HG03457 (cell line): Measurements from ENCODE around the gene BACE2.

Experiments
- ATAC-seq: cut with Tn5 transposase; IDR thresholded peaks from one replicate; pipeline ENCODE4 v1.9.1; 2021; ENCODE audit warnings: moderate number of reproducible peaks; ENCODE audit not compliant: unreplicated experiment

Gene BACE2

DNA sequence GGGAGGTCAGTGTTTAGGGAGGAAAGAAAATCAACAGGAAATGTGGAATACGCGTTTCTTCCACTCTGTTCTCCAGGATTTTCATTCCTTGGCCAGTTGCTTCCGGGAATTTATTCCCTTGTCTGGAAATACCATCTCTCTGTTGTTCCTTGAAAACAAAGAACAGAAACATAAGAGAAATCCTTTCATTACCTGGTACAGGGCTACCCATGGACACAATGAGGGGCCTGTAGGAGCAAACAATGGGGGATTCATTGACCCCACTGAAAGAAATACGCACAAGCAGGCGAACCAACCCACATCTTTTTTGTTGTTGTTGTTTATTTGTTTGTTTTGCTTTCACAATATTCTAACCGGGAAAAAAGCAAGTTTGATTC is 20.0 kb upstream of the BACE2 start:
- ATAC-seq: no peak

GRCh38 chr21:41148798-41149197 is 19.2 kb upstream of the BACE2 start:
- ATAC-seq: no peak

- no peak for ATAC-seq
Observed at GRCh38 chr21:41149199-41149598, 18.8 kb upstream of the BACE2 start.

GRCh38 chr21:41152147-41152546 is 15.8 kb upstream of the BACE2 start:
- ATAC-seq: no peak

DNA sequence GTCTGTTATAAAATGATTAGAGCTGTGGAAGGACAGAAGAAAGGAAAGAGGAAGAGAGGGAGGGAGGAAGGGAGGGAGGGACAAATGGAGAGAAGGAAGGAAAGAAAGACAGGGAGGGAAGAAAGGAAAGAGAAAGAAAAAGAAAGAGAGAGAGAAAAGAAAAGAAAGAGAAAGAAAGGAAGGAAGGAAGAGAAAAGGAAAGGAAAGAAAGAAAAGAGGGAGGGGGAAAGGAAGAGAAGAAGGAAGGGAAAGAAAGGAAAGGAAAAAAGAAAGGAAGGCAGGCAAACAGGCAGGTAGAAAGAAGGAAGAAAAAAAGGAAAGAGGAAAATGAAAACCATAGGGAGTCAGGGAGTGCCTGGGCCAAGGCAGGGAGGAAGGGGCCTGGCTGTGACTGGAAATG is 14.5 kb upstream of the BACE2 start:
- no peak for ATAC-seq

DNA sequence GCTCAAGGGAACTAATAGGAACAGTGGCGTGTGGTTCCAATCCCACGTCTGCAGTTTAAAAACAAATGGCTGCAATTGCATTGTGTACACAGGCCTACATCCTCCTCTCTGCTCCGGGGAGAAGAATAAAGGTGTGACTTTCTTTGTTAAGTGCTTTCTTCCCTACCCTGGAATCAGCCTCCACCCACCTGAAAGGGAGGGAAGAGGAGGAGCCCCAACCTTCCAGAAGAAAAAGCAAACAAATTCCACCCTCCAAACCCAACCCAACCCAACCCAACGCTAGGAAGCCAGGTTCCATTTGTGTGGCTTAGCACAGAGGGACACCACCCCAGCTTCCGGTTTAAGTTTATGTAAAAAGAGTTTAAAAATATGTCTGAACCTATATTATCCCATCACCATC is 11.8 kb upstream of the BACE2 start:
- ATAC-seq: no peak

DNA sequence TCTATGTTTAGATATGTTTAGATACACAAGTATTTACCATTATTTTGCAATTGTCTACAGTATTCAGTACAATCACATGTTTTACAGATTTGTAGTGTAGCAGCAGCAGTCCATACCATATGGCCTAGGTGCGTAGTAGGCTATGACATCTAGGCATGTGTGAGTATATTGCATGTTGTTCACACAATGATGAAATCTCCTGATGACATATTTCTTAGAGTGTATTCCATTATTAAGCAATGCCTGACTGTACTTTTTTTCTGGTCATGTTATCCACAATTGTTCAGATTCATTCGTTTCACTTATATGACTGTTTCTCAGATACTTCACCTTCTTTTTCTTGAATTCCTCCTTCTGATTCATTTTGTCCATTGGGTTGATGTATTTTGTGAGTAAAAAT is 9.9 kb upstream of the BACE2 start:
- ATAC-seq: no peak

DNA sequence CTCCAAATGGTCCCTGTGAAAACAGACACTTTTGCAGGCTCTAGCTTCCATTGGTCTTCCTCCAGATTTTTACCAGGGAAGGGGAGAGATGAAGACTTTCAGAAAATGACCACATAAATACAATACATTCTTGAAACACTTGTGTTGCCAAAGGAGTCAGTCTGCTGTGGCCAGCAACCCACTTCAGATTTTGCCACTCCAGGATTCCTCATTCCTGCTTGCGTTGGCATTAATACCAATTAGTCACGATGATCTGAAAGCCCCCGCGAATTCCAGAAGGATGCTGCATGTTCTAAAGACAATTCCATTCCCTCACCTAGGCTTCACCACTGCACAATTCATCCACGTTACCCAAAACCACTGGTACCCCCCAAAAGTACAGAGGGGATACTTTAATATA is 7.9 kb upstream of the BACE2 start:
- no peak for ATAC-seq

DNA sequence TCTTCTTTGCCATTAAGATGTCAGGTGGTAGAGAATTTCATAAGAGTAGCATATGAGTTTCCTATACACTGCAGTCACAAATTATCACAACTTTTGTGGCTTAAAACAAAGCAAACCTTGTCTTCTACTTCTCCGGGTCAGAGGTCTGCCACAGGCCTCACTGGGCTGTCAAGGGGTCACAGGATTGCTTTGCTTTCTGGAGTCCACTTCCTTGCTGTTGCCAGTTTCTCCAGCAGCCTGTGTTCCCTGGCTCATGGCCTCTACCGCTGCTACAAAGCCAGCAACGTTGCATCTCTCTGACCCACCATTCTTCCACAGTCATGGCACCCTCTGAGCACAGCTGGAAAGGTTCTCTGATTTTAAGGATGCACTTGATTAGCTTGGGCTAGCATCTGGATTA is 6.5 kb upstream of the BACE2 start:
- no peak for ATAC-seq

GRCh38 chr21:41162096-41162495 is 5.9 kb upstream of the BACE2 start:
- ATAC-seq: no peak

DNA sequence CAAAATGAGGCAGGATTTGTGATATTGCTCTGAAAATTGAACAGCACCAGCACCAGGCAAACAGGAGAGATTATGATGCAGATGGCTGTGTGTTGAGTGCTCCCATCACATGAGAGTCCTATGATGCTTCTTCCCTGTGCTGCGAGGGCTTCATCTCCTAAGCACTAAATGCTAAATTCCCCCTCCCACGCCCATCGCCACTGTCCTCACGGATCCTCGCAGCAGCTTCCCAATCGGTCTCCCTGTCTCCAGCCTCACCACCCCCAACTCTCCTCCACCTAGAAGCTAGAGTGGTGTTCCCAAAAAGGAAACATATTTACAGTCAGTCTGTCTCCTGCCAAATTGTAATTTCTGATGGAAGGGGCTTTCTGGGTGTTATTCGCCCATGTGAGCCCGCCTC is 4.9 kb upstream of the BACE2 start:
- ATAC-seq: no peak

DNA sequence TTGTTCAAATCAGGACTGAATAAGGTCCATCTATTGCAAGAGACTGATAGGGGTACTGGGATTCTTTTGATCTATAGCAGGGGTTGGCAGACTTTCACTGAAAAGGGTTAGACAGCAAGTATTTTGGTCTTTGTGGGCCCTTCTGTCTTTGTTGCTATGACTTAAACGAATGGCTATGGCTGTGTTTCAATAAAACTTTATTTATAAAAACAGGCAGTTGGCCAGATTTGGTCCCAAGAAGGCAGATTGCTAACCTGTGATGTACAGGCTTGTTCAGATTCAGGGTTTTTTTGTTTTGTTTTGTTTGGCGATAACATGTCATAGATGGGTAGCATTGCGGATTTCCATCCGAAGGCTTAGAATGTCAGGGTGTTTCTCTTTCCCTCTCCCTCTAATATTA is 3.9 kb upstream of the BACE2 start:
- ATAC-seq: no peak

DNA sequence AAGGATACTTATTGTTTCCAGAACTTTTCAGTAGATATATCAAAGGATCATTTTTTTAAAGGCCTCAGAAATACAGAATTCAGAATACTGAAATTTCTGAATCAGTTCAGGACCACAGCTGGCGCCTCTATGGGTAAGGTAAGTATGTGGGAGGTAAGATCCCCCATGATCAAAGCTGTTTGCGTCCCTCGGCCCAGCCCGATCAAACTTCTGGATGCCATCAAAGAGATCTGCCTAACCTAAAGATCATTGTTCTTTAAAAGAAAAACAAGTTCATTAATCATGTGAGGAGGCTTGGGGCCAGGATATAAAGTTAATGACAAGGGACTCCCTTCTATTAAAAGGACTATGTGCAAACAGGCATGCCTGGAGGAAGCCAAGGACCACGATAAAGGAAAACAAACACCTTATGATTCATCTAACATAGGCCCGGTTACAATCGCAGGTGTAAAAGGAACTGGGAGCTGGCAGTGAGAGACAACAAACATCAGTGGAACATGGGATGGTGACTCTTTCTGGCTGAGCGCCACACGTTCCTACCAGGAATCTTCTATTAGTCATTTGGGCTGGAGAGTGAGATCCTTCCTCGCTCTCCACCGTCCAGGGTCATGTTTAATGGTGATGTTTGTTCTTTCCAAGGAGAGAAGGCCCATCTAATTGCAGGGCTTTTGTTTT is 2.8 kb upstream of the BACE2 start:
- ATAC-seq: no peak

GRCh38 chr21:41166884-41167283 is 1.1 kb upstream of the BACE2 start:
- no peak for ATAC-seq

DNA sequence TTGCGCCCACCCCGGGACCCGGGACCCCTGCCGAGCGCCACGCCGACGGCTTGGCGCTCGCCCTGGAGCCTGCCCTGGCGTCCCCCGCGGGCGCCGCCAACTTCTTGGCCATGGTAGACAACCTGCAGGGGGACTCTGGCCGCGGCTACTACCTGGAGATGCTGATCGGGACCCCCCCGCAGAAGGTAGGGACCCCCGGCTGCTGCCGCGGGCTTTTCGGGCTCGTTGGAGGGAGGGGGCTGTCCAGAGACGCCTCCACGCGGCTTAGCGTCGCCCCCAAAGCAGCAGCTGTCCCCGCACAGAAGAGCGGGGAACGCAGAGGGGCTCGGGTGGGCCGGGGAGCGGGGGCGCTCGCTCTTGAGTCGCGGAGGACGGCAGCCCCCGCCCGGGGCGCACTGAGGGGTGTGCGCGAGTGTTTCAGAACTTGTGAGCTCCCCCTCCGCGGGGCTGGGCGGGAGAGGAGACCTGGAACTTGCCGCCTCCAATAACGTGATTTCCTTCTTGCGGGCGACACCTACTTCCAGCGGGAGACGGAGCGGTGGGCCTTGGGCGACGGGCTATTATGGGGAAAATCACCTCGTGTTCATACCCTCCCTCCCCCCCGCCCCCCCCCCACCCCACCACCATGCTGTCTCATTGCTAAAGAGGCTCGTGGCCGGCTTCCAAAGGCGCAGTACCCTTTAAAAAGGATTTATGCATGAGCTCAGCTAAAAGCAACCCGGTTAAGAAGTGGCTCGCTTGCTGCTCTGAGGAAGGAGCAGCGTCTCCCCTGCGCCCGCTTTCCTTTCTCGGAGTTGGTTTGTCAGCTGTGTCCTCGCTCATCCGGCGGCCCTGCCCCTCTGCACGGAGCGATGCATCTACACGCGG is 664 bp downstream of the BACE2 start:
- ATAC-seq: no peak

DNA sequence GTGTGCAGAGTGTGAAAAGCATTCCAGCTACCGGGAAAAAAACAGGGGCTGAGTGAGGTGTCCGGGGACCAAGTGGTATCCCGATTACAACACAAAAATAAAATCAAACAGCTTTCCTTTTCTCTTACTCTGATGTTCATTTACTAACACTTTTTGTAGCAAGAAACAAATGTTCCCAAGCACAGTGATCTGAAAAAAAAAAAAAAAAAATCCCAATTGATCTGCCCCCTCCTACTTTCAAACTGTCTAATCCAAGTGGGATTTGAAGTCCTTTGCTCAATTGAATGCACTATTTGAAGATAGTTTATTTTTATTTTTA is 1.3 kb downstream of the BACE2 start:
- no peak for ATAC-seq

GRCh38 chr21:41169701-41170100 is 1.7 kb downstream of the BACE2 start:
- ATAC-seq: no peak

- no peak for ATAC-seq
Observed at GRCh38 chr21:41170442-41170841, 2.5 kb downstream of the BACE2 start.

DNA sequence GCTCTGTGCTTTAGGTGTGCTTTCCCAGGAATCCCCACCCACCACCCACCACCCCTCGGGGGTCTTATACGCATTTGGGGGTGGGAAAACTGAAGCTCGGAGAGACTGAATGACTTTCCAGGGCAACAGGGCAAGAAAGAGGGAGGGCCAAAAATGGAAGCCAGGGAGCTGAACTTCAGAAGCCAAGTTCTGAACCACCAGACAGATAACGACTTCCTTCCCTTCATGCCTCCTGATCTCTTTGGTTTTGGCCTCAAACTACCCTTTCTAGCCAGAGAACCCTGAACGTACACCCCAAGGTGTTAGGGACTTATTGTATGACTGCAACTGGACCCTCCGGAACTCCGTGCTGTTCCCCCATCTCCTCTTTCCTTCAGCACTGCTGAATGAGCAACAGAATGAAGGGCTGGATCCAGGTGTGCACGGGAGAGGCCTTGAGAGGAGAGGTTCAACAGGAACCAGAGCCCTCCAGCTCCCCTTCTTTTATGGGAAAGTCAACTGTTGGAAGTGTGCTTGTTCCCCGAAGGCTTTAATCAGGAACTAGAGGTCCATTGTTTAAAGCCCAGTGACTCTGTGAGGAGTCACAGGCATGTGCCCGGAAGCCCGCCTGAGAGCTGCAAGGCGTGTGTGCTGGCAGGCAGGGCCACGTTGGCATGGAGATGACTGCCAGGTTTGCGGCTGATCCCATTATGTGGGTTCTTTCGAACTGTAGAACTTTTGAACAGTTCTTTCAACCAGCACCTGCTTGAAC is 3.1 kb downstream of the BACE2 start:
- no peak for ATAC-seq

GRCh38 chr21:41175080-41175479 is 7.1 kb downstream of the BACE2 start:
- no peak for ATAC-seq

- no peak for ATAC-seq
Observed at GRCh38 chr21:41176846-41177245, 8.9 kb downstream of the BACE2 start.

- no peak for ATAC-seq
Observed at GRCh38 chr21:41180752-41181151, 12.8 kb downstream of the BACE2 start.
